Liver (tissue), 9 donors: ENCODE measurements around the gene BMP8A. TPM values are rescaled to one million over a fixed set of nuclear protein-coding genes. Genes with fewer than 3 reads are reported as not detected.
"Not testable (repeated sequence)": the region's sequence is repeated elsewhere in the genome, so short reads cannot be mapped to it uniquely, and the experiment has no call there.

Experiments used
- DNase-seq: peaks from one replicate; pipeline ENCODE4 v3.0.0-alpha.2; 2017; ENCODE audit warnings: low spot score
- H3K27ac ChIP-seq, 2 donors: one replicate each; pipeline ENCODE4 v1.7.0; 2013; ENCODE audit warnings: inconsistent platforms in 2 of 2, low read length in 2 of 2, control low read depth in 1 of 2, low read depth in 1 of 2, mild to moderate bottlenecking in 1 of 2
- H3K27me3 ChIP-seq, 4 donors: one replicate each; pipeline versions ENCODE4 v1.6.1 to v1.7.0; 2013; ENCODE audit warnings: low read length in 3 of 4, inconsistent platforms in 1 of 4, mild to moderate bottlenecking in 1 of 4, moderate library complexity in 1 of 4; ENCODE audit not compliant: control insufficient read depth in 4 of 4, insufficient read depth in 4 of 4
- H3K36me3 ChIP-seq, 4 donors: one replicate each; pipeline versions ENCODE4 v1.6.1 to v1.7.0; 2013; ENCODE audit warnings: low read length in 3 of 4, mild to moderate bottlenecking in 3 of 4, low read depth in 1 of 4, moderate library complexity in 1 of 4; ENCODE audit not compliant: control insufficient read depth in 4 of 4, insufficient read depth in 3 of 4
- H3K4me1 ChIP-seq, 4 donors: one replicate each; pipeline versions ENCODE4 v1.6.1 to v1.7.0; 2013; ENCODE audit warnings: low read length in 3 of 4, mild to moderate bottlenecking in 3 of 4, moderate library complexity in 1 of 4; ENCODE audit not compliant: control insufficient read depth in 4 of 4, insufficient read depth in 4 of 4
- H3K4me3 ChIP-seq, 3 donors: one replicate each; pipeline versions ENCODE4 v1.6.1 to v1.7.0; 2013; ENCODE audit warnings: low read length in 3 of 3, control low read depth in 1 of 3, low read depth in 1 of 3, mild to moderate bottlenecking in 1 of 3
- H3K9ac ChIP-seq, 2 donors: one replicate each; pipeline ENCODE4 v1.7.0; 2013; ENCODE audit warnings: low read length in 2 of 2, mild to moderate bottlenecking in 2 of 2, moderate library complexity in 2 of 2, control low read depth in 1 of 2, low read depth in 1 of 2
- H3K9me3 ChIP-seq, 4 donors: one replicate each; pipeline versions ENCODE4 v1.6.1 to v1.7.0; 2013; ENCODE audit warnings: low read length in 3 of 4; ENCODE audit not compliant: control insufficient read depth in 4 of 4
- EGR1 ChIP-seq, 2 donors: IDR thresholded peaks; 2 replicates each; pipeline ENCODE4 v1.6.1; 2016 to 2018; ENCODE audit warnings: antibody characterized with exemption in 2 of 2, low read depth in 2 of 2
- FOXA1 ChIP-seq: IDR thresholded peaks from 2 replicates; pipeline ENCODE4 v1.6.1; 2016; ENCODE audit warnings: antibody characterized with exemption
- FOXA2 ChIP-seq: IDR thresholded peaks from 2 replicates; pipeline ENCODE4 v1.6.1; 2016; ENCODE audit warnings: antibody characterized with exemption
- GABPA ChIP-seq, 2 donors: IDR thresholded peaks in 1 of 2; conservative IDR thresholded peaks in 1 of 2; 2 replicates each; pipeline ENCODE4 v1.6.1; 2016; ENCODE audit warnings: antibody characterized with exemption in 2 of 2, mild to moderate bottlenecking in 1 of 2, moderate library complexity in 1 of 2
- HNF4A ChIP-seq, 2 donors: conservative IDR thresholded peaks; 2 replicates each; pipeline ENCODE4 v1.6.1; 2016; ENCODE audit warnings: antibody characterized with exemption in 2 of 2, mild to moderate bottlenecking in 2 of 2
- HNF4G ChIP-seq: IDR thresholded peaks from 2 replicates; pipeline ENCODE4 v1.6.1; 2016; ENCODE audit warnings: antibody characterized with exemption
- JUND ChIP-seq, 2 donors: IDR thresholded peaks; 2 replicates each; pipeline ENCODE4 v1.6.1; 2016; ENCODE audit warnings: antibody characterized with exemption in 2 of 2
- NR2F2 ChIP-seq: IDR thresholded peaks from 2 replicates; pipeline ENCODE4 v1.6.1; 2016; ENCODE audit warnings: antibody characterized with exemption
- RAD21 ChIP-seq, 2 donors: IDR thresholded peaks; 2 replicates each; pipeline ENCODE4 v1.6.1; 2016; ENCODE audit warnings: antibody characterized with exemption in 2 of 2, mild to moderate bottlenecking in 2 of 2
- RXRA ChIP-seq, 2 donors: IDR thresholded peaks; 2 replicates each; pipeline ENCODE4 v1.6.1; 2017 to 2018; ENCODE audit warnings: antibody characterized with exemption in 2 of 2, mild to moderate bottlenecking in 1 of 2
- SP1 ChIP-seq: IDR thresholded peaks from 2 replicates; pipeline ENCODE4 v1.6.1; 2018; ENCODE audit warnings: antibody characterized with exemption, mild to moderate bottlenecking
- TAF1 ChIP-seq: conservative IDR thresholded peaks from 2 replicates; pipeline ENCODE4 v1.6.1; 2016; ENCODE audit warnings: antibody characterized with exemption, mild to moderate bottlenecking
- YY1 ChIP-seq: IDR thresholded peaks from 2 replicates; pipeline ENCODE4 v1.6.1; 2016; ENCODE audit warnings: antibody characterized with exemption, mild to moderate bottlenecking
- WGBS: extraction: QIAGEN DNeasy Blood & Tissue Kit; methylation state at CpG from one replicate; pipeline ENCODE4 v1.1.7; 2013; 5-methylcytosine and 5-hydroxymethylcytosine counted together
- polyA plus RNA-seq, 2 donors: library from polyadenylated mRNA; stranded (reverse) in 1 of 2; unstranded in 1 of 2; fragments of 200-250 nt in 1 of 2; fragments of >200 nt in 1 of 2; fragmentation: Nextera tagmentation in 1 of 2; extraction: Ambion mirVana in 1 of 2; gene quantifications; one replicate each; pipeline versions ENCODE4 v1.2.1 to v1.2.3, GENCODE V29; 2013 to 2015
- total RNA-seq, 2 donors: library from RNA; depleted of rRNA; stranded (reverse); fragments of >200 nt; gene quantifications; one replicate each; pipeline ENCODE4 v1.2.3, GENCODE V29; 2014
- TF ChIP-seq, protein P1 (sequence below): IDR thresholded peaks from 2 replicates; pipeline ENCODE4 v1.6.1; 2016; ENCODE audit warnings: antibody characterized with exemption, mild to moderate bottlenecking
- TF ChIP-seq, protein P2 (sequence below): IDR thresholded peaks from 2 replicates; pipeline ENCODE4 v1.6.1; 2016; ENCODE audit warnings: antibody characterized with exemption
- TF ChIP-seq, protein P3 (sequence below): IDR thresholded peaks from 2 replicates; pipeline ENCODE4 v1.6.1; 2016; ENCODE audit warnings: antibody characterized with exemption
- TF ChIP-seq, protein P4 (sequence below): IDR thresholded peaks from 2 replicates; pipeline ENCODE4 v1.6.1; 2016; ENCODE audit warnings: antibody characterized with exemption
- TF ChIP-seq, protein P5 (sequence below): fragments of 150-350 bp; IDR thresholded peaks from 2 replicates; pipeline ENCODE4 v1.5.1; 2017; ENCODE audit warnings: improper control_type of control experiment, low read depth, low read length; ENCODE audit not compliant: missing input control
- donor health status: healthy.
- donor health status: healthy.
- donor health status: healthy.
- donor health status: healthy.
- donor health status: healthy.

BMP8A gene
- total and polyA plus RNA-seq, 4 donors, result not detected

DNA sequence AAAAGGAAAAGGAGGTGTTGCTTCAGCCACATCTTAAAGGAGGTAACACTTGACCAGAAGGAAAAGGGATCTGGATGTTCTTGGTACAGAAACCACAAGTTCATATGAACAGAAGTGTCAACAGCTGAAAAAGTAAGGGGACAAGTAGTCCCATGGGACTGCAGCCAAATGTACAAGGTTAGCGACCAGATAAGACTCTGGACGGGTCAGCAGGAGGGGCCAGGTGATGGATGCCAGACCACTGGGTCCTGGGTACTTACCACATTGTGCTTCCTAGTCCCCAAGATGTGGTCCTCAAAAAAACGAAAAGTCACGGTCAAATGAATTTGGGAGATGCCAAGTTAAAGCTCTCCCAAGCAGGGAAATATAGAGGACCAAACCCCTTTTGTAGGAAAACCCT lies 16.6 kb upstream of the BMP8A start:
- DNase-seq, result no peak
- no peak overlapping the region for H3K4me3 ChIP-seq
- no peak overlapping the region for H3K9ac ChIP-seq
- WGBS, result 64% methylated on average over 4 of the region's 4 CpGs
- TF ChIP-seq FOXA2 (no peak), TAF1 (no peak), HNF4A (conservative IDR thresholded peaks at IDR 0.05) (no peak), HNF4G (no peak), RAD21 (IDR thresholded peaks at IDR 0.05) (no peak), YY1 (no peak), RXRA (IDR thresholded peaks at IDR 0.05) (no peak)
- TF ChIP-seq, protein P1, sequence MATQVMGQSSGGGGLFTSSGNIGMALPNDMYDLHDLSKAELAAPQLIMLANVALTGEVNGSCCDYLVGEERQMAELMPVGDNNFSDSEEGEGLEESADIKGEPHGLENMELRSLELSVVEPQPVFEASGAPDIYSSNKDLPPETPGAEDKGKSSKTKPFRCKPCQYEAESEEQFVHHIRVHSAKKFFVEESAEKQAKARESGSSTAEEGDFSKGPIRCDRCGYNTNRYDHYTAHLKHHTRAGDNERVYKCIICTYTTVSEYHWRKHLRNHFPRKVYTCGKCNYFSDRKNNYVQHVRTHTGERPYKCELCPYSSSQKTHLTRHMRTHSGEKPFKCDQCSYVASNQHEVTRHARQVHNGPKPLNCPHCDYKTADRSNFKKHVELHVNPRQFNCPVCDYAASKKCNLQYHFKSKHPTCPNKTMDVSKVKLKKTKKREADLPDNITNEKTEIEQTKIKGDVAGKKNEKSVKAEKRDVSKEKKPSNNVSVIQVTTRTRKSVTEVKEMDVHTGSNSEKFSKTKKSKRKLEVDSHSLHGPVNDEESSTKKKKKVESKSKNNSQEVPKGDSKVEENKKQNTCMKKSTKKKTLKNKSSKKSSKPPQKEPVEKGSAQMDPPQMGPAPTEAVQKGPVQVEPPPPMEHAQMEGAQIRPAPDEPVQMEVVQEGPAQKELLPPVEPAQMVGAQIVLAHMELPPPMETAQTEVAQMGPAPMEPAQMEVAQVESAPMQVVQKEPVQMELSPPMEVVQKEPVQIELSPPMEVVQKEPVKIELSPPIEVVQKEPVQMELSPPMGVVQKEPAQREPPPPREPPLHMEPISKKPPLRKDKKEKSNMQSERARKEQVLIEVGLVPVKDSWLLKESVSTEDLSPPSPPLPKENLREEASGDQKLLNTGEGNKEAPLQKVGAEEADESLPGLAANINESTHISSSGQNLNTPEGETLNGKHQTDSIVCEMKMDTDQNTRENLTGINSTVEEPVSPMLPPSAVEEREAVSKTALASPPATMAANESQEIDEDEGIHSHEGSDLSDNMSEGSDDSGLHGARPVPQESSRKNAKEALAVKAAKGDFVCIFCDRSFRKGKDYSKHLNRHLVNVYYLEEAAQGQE, result no peak
- H3K27ac ChIP-seq, result no peak overlapping the region
- no peaks in the 10 kb centered on the region for H3K9me3 ChIP-seq
- no peaks in the 10 kb centered on the region for H3K4me1 ChIP-seq
- peaks cover 8 to 55% (median 46%) of the 10 kb centered on the region in 4 donors for H3K36me3 ChIP-seq
- H3K27me3 ChIP-seq, result no peaks in the 10 kb centered on the region

DNA sequence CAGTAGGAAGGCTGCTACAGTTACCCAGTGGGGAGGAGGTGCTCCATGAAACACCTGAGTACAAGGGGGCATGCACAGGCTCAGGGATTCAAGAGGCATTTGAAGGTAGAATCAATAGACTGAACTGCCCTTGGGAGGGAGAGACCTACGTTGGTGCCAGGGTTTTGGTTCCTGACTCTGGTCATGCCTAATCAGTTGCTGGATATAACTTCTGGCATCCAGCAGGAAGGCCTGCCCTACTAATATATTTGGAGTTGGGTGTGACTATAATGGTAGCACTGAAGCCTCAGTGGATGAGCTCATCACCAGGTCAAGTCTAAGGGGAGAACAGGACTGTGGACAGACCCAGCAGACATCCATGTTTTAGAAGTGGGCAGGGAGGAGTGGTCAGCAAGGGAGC lies 15.9 kb upstream of the BMP8A start:
- H3K4me1 ChIP-seq, H3K27ac ChIP-seq, H3K9ac ChIP-seq, H3K27me3 ChIP-seq, H3K9me3 ChIP-seq, H3K4me3 ChIP-seq, DNase-seq: not testable (repeated sequence)
- H3K36me3 ChIP-seq, result peaks cover 10 to 55% (median 46%) of the 10 kb centered on the region in 4 donors
- 64% methylated on average over 1 of the region's 1 CpG for WGBS

- no peak overlapping the region for H3K27ac ChIP-seq
- no peaks in the 10 kb centered on the region for H3K9me3 ChIP-seq
- H3K4me3 ChIP-seq, result no peak overlapping the region
- no peaks in the 10 kb centered on the region for H3K4me1 ChIP-seq
- no peak overlapping the region for H3K9ac ChIP-seq
- DNase-seq, result no peak
- no peaks in the 10 kb centered on the region for H3K27me3 ChIP-seq
- 86% methylated on average over 5 of the region's 5 CpGs for WGBS
- H3K36me3 ChIP-seq, result peaks cover 11 to 48% (median 41%) of the 10 kb centered on the region in 4 donors
- TF ChIP-seq JUND (IDR thresholded peaks at IDR 0.05) (no peak), FOXA1 (no peak), RAD21 (IDR thresholded peaks at IDR 0.05) (no peak), RXRA (IDR thresholded peaks at IDR 0.05) (no peak), FOXA2 (no peak), YY1 (no peak), EGR1 (IDR thresholded peaks at IDR 0.05; ENCODE audit: low read depth in 2 of 2) (no peak), HNF4A (conservative IDR thresholded peaks at IDR 0.05) (no peak), NR2F2 (no peak), GABPA (IDR thresholded peaks at IDR 0.05 in 1 of 2, conservative IDR thresholded peaks at IDR 0.05 in 1 of 2) (no peak), SP1 (no peak)
- TF ChIP-seq, protein P2, sequence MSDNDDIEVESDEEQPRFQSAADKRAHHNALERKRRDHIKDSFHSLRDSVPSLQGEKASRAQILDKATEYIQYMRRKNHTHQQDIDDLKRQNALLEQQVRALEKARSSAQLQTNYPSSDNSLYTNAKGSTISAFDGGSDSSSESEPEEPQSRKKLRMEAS, result no peak
- TF ChIP-seq, protein P3, sequence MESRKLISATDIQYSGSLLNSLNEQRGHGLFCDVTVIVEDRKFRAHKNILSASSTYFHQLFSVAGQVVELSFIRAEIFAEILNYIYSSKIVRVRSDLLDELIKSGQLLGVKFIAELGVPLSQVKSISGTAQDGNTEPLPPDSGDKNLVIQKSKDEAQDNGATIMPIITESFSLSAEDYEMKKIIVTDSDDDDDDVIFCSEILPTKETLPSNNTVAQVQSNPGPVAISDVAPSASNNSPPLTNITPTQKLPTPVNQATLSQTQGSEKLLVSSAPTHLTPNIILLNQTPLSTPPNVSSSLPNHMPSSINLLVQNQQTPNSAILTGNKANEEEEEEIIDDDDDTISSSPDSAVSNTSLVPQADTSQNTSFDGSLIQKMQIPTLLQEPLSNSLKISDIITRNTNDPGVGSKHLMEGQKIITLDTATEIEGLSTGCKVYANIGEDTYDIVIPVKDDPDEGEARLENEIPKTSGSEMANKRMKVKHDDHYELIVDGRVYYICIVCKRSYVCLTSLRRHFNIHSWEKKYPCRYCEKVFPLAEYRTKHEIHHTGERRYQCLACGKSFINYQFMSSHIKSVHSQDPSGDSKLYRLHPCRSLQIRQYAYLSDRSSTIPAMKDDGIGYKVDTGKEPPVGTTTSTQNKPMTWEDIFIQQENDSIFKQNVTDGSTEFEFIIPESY, result no peak
- TF ChIP-seq, protein P4, sequence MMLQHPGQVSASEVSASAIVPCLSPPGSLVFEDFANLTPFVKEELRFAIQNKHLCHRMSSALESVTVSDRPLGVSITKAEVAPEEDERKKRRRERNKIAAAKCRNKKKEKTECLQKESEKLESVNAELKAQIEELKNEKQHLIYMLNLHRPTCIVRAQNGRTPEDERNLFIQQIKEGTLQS, result no peak
- TF ChIP-seq, protein P5, sequence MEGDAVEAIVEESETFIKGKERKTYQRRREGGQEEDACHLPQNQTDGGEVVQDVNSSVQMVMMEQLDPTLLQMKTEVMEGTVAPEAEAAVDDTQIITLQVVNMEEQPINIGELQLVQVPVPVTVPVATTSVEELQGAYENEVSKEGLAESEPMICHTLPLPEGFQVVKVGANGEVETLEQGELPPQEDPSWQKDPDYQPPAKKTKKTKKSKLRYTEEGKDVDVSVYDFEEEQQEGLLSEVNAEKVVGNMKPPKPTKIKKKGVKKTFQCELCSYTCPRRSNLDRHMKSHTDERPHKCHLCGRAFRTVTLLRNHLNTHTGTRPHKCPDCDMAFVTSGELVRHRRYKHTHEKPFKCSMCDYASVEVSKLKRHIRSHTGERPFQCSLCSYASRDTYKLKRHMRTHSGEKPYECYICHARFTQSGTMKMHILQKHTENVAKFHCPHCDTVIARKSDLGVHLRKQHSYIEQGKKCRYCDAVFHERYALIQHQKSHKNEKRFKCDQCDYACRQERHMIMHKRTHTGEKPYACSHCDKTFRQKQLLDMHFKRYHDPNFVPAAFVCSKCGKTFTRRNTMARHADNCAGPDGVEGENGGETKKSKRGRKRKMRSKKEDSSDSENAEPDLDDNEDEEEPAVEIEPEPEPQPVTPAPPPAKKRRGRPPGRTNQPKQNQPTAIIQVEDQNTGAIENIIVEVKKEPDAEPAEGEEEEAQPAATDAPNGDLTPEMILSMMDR, result no peak
Measured at GRCh38 chr1:39478126-39478915, 13.1 kb upstream of the BMP8A start.
